RWPE2 (cell line): ENCODE data around the gene NAV2.

Experiments
- ATAC-seq: fragments of 200-7000 bp; cut with Tn5 transposase; 3 replicates; pipeline ENCODE4 v1.9.1; 2021; ENCODE audit warnings: low read depth
- DNase-seq: peaks from one replicate; pipeline ENCODE4 v3.0.0-alpha.2; 2020; ENCODE audit warnings: low spot score
- H3K27ac ChIP-seq: fragments of 450-650 bp; 2 replicates; pipeline ENCODE4 v1.5.1; 2017; ENCODE audit warnings: mild to moderate bottlenecking; ENCODE audit not compliant: poor library complexity, severe bottlenecking
- H3K27me3 ChIP-seq: fragments of 250-450 bp; sonication (Bioruptor Pico); 2 replicates; pipeline ENCODE4 v1.5.1; 2021; ENCODE audit warnings: mild to moderate bottlenecking, moderate library complexity; ENCODE audit not compliant: insufficient read depth, poor library complexity, severe bottlenecking
- H3K36me3 ChIP-seq: fragments of 250-450 bp; sonication (Bioruptor Pico); 2 replicates; pipeline ENCODE4 v1.5.1; 2020; ENCODE audit warnings: low read depth, mild to moderate bottlenecking, moderate library complexity
- H3K4me1 ChIP-seq: fragments of 250-450 bp; sonication (Bioruptor Pico); 2 replicates; pipeline ENCODE4 v1.5.1; 2021; ENCODE audit warnings: mild to moderate bottlenecking, moderate library complexity; ENCODE audit not compliant: insufficient read depth, poor library complexity, severe bottlenecking
- H3K4me3 ChIP-seq: fragments of 250-450 bp; sonication (Bioruptor Pico); 2 replicates; pipeline ENCODE4 v1.5.1; 2021; ENCODE audit warnings: mild to moderate bottlenecking, moderate library complexity; ENCODE audit not compliant: severe bottlenecking
- H3K9me3 ChIP-seq: fragments of 250-450 bp; sonication (Bioruptor Pico); 2 replicates; pipeline ENCODE4 v1.5.1; 2021; ENCODE audit warnings: mild to moderate bottlenecking, moderate library complexity; ENCODE audit not compliant: severe bottlenecking
- CTCF ChIP-seq: fragments of 450-650 bp; IDR thresholded peaks from one replicate; pipeline ENCODE4 v1.5.1; 2017; ENCODE audit warnings: mild to moderate bottlenecking, moderate library complexity; ENCODE audit not compliant: poor library complexity, severe bottlenecking

NAV2 gene

DNA sequence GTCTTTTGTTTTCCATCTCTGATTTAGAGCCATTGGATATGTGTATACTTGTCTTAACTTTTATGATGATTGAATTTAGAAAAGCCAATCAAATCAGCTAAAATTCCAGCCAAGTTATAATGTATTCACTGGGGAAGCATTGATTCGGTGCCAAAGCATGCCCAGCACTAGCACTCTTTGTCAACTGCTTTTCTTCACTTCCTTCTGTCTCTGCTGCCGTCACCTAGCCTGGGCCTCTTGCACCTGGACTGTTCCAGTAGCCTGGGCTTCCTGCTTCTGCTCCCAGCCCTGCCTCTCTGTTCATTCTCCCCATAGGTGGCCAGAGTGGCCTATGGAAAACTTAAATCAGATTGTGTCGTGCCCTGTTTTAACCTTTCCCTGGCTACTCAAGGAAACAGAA, 80.7 kb downstream of the NAV2 start:
- ATAC-seq (no peak), DNase-seq (no peak)
- H3K36me3 ChIP-seq = no peaks in the 10 kb centered on the region
- no peaks in the 10 kb centered on the region for H3K9me3 ChIP-seq
- H3K4me3 ChIP-seq = no peak overlapping the region
- H3K27me3 ChIP-seq = peaks cover 3% of the 10 kb centered on the region
- no peak overlapping the region for H3K27ac ChIP-seq
- no peaks in the 10 kb centered on the region for H3K4me1 ChIP-seq
- TF ChIP-seq CTCF = no peak

DNA sequence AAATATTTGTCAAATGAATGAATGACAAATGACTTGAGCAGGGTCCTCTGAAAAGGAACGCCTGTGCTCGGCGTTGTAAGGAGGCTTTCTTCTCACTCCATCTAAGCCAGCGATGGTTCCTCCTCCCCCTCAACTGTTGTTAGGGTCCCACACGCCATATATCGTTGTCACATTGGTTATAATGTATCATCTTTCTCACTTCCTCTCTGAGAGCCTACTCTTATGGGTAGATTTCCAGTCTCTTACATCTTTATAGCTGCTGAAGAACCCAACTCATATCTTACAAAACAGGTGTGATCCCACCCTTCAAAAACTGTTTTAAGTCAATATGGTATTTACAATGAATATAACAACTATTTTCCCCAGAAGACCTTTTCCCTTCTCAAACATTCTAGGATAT, 81.5 kb downstream of the NAV2 start:
- Histone ChIP-seq H3K27ac (no peak overlapping the region), H3K27me3 (peaks cover 3% of the 10 kb centered on the region), H3K4me3 (no peak overlapping the region), H3K9me3 (no peaks in the 10 kb centered on the region), H3K4me1 (no peaks in the 10 kb centered on the region), H3K36me3 (no peaks in the 10 kb centered on the region)
- DNase-seq = no peak
- no peak for ATAC-seq
- TF ChIP-seq CTCF = no peak

DNA sequence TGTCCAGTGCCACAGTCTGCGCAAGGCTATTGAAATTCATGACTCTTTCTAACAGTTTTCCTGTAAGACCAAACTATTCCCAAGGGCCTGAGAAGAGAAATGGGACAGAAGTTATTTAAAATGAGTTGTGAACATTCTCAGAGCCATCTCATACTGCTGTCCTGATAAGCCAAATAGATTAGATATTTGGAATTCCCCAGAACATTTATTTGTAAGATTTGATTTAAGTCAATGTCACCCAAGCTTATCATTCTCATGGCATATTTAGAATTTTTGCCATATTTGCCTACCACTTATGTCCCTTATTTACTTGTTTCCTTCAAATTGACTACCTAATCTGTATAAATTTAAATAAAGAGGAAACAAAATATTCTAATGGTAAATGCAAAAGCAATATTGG, 82.4 kb downstream of the NAV2 start:
- Histone ChIP-seq H3K27me3 (no peaks in the 10 kb centered on the region), H3K36me3 (no peaks in the 10 kb centered on the region), H3K4me3 (no peak overlapping the region), H3K27ac (no peak overlapping the region), H3K4me1 (no peaks in the 10 kb centered on the region), H3K9me3 (no peaks in the 10 kb centered on the region)
- ATAC-seq = no peak
- DNase-seq = no peak
- TF ChIP-seq CTCF = no peak

GRCh38 chr11:19800162-19800561, 87.5 kb downstream of the NAV2 start:
- ATAC-seq = no peak

More at GRCh38 chr11:19800162-19800561, 87.5 kb downstream of the NAV2 start:
- no peak for TF ChIP-seq CTCF
- Histone ChIP-seq H3K9me3 (no peaks in the 10 kb centered on the region), H3K27ac (no peak overlapping the region), H3K4me3 (no peak overlapping the region), H3K36me3 (no peaks in the 10 kb centered on the region), H3K4me1 (no peaks in the 10 kb centered on the region), H3K27me3 (no peaks in the 10 kb centered on the region)
- DNase-seq = no peak
